Loucy (cell line): Measurements from ENCODE around the gene C4orf54.

Experiments used
- H2AFZ ChIP-seq: fragments of 200-600 bp; sonication (generic); 2 replicates; pipeline ENCODE4 v1.6.0; 2016; ENCODE audit warnings: antibody characterized with exemption, mild to moderate bottlenecking, low read length, moderate library complexity
- H3F3A ChIP-seq: fragments of 200-600 bp; 2 replicates; pipeline ENCODE4 v1.6.0; 2016; ENCODE audit warnings: antibody characterized with exemption, low read depth, mild to moderate bottlenecking
- H3K27me3 ChIP-seq: fragments of 200-600 bp; sonication (generic); 2 replicates; pipeline ENCODE4 v1.6.1; 2014; ENCODE audit warnings: low read length, mild to moderate bottlenecking; ENCODE audit not compliant: insufficient read depth, poor library complexity, severe bottlenecking
- H3K36me3 ChIP-seq: fragments of 200-600 bp; sonication (generic); 2 replicates; pipeline ENCODE4 v1.6.1; 2016; ENCODE audit warnings: low read length; ENCODE audit not compliant: insufficient read depth
- H3K4me1 ChIP-seq: fragments of 200-600 bp; sonication (generic); 2 replicates; pipeline ENCODE4 v1.5.1; 2014; ENCODE audit warnings: low read length, mild to moderate bottlenecking; ENCODE audit not compliant: insufficient read depth, poor library complexity, severe bottlenecking
- H3K4me2 ChIP-seq: fragments of 200-600 bp; sonication (generic); 2 replicates; pipeline ENCODE4 v1.6.0; 2014; ENCODE audit warnings: antibody characterized with exemption, low read length, low read depth, mild to moderate bottlenecking; ENCODE audit not compliant: poor library complexity, severe bottlenecking
- H3K4me3 ChIP-seq: fragments of 200-600 bp; sonication (generic); 2 replicates; pipeline ENCODE4 v1.5.1; 2014; ENCODE audit warnings: low read length, mild to moderate bottlenecking, mixed read lengths; ENCODE audit not compliant: poor library complexity, severe bottlenecking
- H3K79me2 ChIP-seq: fragments of 200-600 bp; sonication (generic); 2 replicates; pipeline ENCODE4 v1.6.1; 2014; ENCODE audit warnings: low read length; ENCODE audit not compliant: insufficient read depth
- H3K9ac ChIP-seq: fragments of 200-600 bp; sonication (generic); 2 replicates; pipeline ENCODE4 v1.6.0; 2014; ENCODE audit warnings: mild to moderate bottlenecking, low read depth, low read length, moderate library complexity; ENCODE audit not compliant: poor library complexity, severe bottlenecking
- H3K9me2 ChIP-seq: fragments of 200-600 bp; sonication (generic); replicated peaks from 2 replicates; pipeline ENCODE4 v1.6.1; 2016; ENCODE audit warnings: low read depth, low read length, mixed read lengths
- H3K9me3 ChIP-seq: fragments of 200-600 bp; sonication (generic); 2 replicates; pipeline ENCODE4 v1.6.1; 2014; ENCODE audit warnings: mild to moderate bottlenecking, antibody characterized with exemption, low read length, low read depth; ENCODE audit not compliant: insufficient read depth
- H4K20me1 ChIP-seq: fragments of 200-600 bp; sonication (generic); 2 replicates; pipeline ENCODE4 v1.6.0; 2014; ENCODE audit warnings: antibody characterized with exemption, low read length, mild to moderate bottlenecking; ENCODE audit not compliant: insufficient read depth, poor library complexity, severe bottlenecking
- EZH2phosphoT487 ChIP-seq: fragments of 200-600 bp; IDR thresholded peaks from 2 replicates; pipeline ENCODE4 v1.6.1; 2018; ENCODE audit warnings: antibody characterized with exemption, mild to moderate bottlenecking, moderate library complexity, borderline replicate concordance
- TF ChIP-seq, protein P1 (sequence below): fragments of 200-600 bp; sonication (generic); conservative IDR thresholded peaks from 2 replicates; pipeline ENCODE4 v1.5.1; 2014; ENCODE audit warnings: mild to moderate bottlenecking, antibody characterized with exemption, low read length

Gene C4orf54

GRCh38 chr4:99615170-99615820, 42.3 kb downstream of the C4orf54 start:
- no peaks in the 10 kb centered on the region for H3K9me3 ChIP-seq
- no peaks in the 10 kb centered on the region for H3K4me1 ChIP-seq
- H3K9ac ChIP-seq: no peak overlapping the region
- no peaks in the 10 kb centered on the region for H3K79me2 ChIP-seq
- no peak overlapping the region for H3K4me3 ChIP-seq
- H3K36me3 ChIP-seq: no peaks in the 10 kb centered on the region
- H3F3A ChIP-seq: no peaks in the 10 kb centered on the region
- no peak for TF ChIP-seq EZH2phosphoT487
- TF ChIP-seq, protein P1, sequence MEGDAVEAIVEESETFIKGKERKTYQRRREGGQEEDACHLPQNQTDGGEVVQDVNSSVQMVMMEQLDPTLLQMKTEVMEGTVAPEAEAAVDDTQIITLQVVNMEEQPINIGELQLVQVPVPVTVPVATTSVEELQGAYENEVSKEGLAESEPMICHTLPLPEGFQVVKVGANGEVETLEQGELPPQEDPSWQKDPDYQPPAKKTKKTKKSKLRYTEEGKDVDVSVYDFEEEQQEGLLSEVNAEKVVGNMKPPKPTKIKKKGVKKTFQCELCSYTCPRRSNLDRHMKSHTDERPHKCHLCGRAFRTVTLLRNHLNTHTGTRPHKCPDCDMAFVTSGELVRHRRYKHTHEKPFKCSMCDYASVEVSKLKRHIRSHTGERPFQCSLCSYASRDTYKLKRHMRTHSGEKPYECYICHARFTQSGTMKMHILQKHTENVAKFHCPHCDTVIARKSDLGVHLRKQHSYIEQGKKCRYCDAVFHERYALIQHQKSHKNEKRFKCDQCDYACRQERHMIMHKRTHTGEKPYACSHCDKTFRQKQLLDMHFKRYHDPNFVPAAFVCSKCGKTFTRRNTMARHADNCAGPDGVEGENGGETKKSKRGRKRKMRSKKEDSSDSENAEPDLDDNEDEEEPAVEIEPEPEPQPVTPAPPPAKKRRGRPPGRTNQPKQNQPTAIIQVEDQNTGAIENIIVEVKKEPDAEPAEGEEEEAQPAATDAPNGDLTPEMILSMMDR: peak; percentile 31; the same call in 1 of the 2 replicates
- H3K9me2 ChIP-seq: no peaks in the 10 kb centered on the region
- H3K4me2 ChIP-seq: no peak overlapping the region
- H4K20me1 ChIP-seq: no peaks in the 10 kb centered on the region
- H2AFZ ChIP-seq: no peak overlapping the region
- H3K27me3 ChIP-seq: no peaks in the 10 kb centered on the region

DNA sequence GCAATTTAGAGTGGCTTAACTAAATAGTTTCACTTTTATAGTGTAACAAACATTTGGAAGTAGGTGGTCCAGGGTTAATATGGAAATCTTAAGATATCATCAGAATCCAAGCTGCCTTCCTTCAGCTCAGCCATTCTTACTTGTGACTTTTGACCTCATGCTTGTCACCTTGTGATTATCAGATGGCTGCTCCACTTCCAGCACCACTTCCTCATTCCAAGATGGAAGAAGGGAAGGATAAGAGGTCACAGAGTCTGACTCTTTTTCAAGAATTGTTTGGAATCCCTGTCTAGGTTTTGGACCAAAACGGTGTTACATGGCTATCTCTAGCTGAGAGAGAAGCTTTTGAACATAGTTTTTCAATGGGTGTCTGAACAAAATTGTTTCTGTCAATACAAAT, 43.1 kb downstream of the C4orf54 start:
- no peaks in the 10 kb centered on the region for H3K36me3 ChIP-seq
- H3K4me1 ChIP-seq: no peaks in the 10 kb centered on the region
- no peak overlapping the region for H3K4me2 ChIP-seq
- H3K9me2 ChIP-seq: no peaks in the 10 kb centered on the region
- TF ChIP-seq EZH2phosphoT487: no peak
- TF ChIP-seq, protein P1: no peak
- H2AFZ ChIP-seq: no peak overlapping the region
- H3K79me2 ChIP-seq: no peaks in the 10 kb centered on the region
- H4K20me1 ChIP-seq: no peaks in the 10 kb centered on the region
- H3K27me3 ChIP-seq: no peaks in the 10 kb centered on the region
- H3K4me3 ChIP-seq: no peak overlapping the region
- H3F3A ChIP-seq: no peaks in the 10 kb centered on the region
- H3K9me3 ChIP-seq: no peaks in the 10 kb centered on the region
- no peak overlapping the region for H3K9ac ChIP-seq

GRCh38 chr4:99612704-99613103, 44.9 kb downstream of the C4orf54 start:
- H3K4me1 ChIP-seq: no peaks in the 10 kb centered on the region
- no peaks in the 10 kb centered on the region for H3K36me3 ChIP-seq
- H3K79me2 ChIP-seq: no peaks in the 10 kb centered on the region
- H3K4me2 ChIP-seq: no peak overlapping the region
- no peak overlapping the region for H2AFZ ChIP-seq
- no peaks in the 10 kb centered on the region for H4K20me1 ChIP-seq
- TF ChIP-seq EZH2phosphoT487: no peak
- TF ChIP-seq, protein P1: no peak
- H3K4me3 ChIP-seq: no peak overlapping the region
- H3K9ac ChIP-seq: no peak overlapping the region
- H3F3A ChIP-seq: no peaks in the 10 kb centered on the region
- no peaks in the 10 kb centered on the region for H3K9me3 ChIP-seq
- no peaks in the 10 kb centered on the region for H3K9me2 ChIP-seq
- H3K27me3 ChIP-seq: no peaks in the 10 kb centered on the region
